SK-N-MC (cell line): ENCODE data around the gene DLEU7.

Experiments
- EZH2 ChIP-seq: fragments of 200-600 bp; sonication (generic); IDR thresholded peaks from one replicate; pipeline ENCODE4 v1.6.1; 2017; ENCODE audit warnings: antibody characterized with exemption
- POLR2AphosphoS5 ChIP-seq: IDR thresholded peaks from 2 replicates; pipeline ENCODE4 v1.6.1; 2012; ENCODE audit warnings: mild to moderate bottlenecking, low read depth, low read length, borderline replicate concordance

DNA sequence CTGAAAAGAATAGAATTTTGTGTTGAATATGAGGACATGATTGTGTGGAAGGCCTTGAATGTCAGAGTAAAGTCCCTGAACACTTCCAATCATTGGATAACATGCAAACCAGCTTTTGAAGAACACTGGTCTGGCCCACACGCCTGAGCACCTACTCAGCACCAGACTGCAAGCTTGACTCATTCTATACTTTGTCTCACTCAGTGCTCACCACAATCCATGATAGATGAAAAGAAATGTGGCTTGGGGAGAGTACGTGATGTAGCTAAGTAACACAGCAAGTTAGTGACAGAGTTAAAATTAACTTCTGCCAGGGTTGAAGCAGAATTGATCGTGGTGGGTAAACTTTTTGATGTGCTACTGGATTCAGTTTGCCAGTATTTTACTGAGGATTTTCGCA is 12.0 kb downstream of the DLEU7 start:
- TF ChIP-seq POLR2AphosphoS5 (no peak), EZH2 (no peak)
